HepG2 (cell line): ENCODE data around the gene PPFIA3. TPM values are rescaled to one million over a fixed set of nuclear protein-coding genes. Genes with fewer than 3 reads are reported as not detected.

ENCODE experiments used
- ATF7 ChIP-seq, 2 experiments: fragments of 450-650 bp in 1 of 2; sonication (generic) in 1 of 2; formaldehyde crosslinking in 1 of 2; IDR thresholded peaks; 2 replicates each; pipeline versions ENCODE4 v1.4.0 to v1.6.1; 2016 to 2020; ENCODE audit warnings: antibody characterized with exemption in 1 of 2, mild to moderate bottlenecking in 1 of 2, missing genetic modification reagents in 1 of 2
- CBFB ChIP-seq: sonication (generic); formaldehyde crosslinking; IDR thresholded peaks from 2 replicates; pipeline ENCODE4 v1.4.0; 2020; ENCODE audit warnings: missing genetic modification reagents
- CREB1 ChIP-seq, 2 experiments: fragments of 450-650 bp in 1 of 2; IDR thresholded peaks; 2 replicates each; pipeline ENCODE4 v1.6.1; 2016 to 2017; ENCODE audit warnings: control low read depth in 1 of 2, mild to moderate bottlenecking in 1 of 2, missing compliant biosample characterization in 1 of 2, missing genetic modification characterization in 1 of 2
- DMAP1 ChIP-seq: IDR thresholded peaks from 2 replicates; pipeline ENCODE4 v1.6.1; 2016
- FOXK2 ChIP-seq: fragments of 450-650 bp; IDR thresholded peaks from 2 replicates; pipeline ENCODE4 v1.6.1; 2016
- HES4 ChIP-seq: sonication (generic); formaldehyde crosslinking; IDR thresholded peaks from 2 replicates; pipeline ENCODE4 v1.9.0; 2021; ENCODE audit warnings: mild to moderate bottlenecking, missing genetic modification reagents, borderline replicate concordance
- HNF4G ChIP-seq, 2 experiments: sonication (generic) in 1 of 2; formaldehyde crosslinking in 1 of 2; IDR thresholded peaks; 2 replicates each; pipeline versions ENCODE4 v1.4.0 to v1.6.1; 2011 to 2020; ENCODE audit warnings: borderline replicate concordance in 2 of 2, low read depth in 2 of 2, mild to moderate bottlenecking in 2 of 2, low read length in 1 of 2, missing genetic modification reagents in 1 of 2, moderate library complexity in 1 of 2
- KDM5A ChIP-seq: fragments of 200-600 bp; sonication (generic); IDR thresholded peaks from 2 replicates; pipeline ENCODE4 v1.7.0; 2018; ENCODE audit warnings: antibody characterized with exemption, mild to moderate bottlenecking, low read length, borderline replicate concordance
- SP2 ChIP-seq: sonication (generic); formaldehyde crosslinking; IDR thresholded peaks from 2 replicates; pipeline ENCODE4 v1.5.1; 2020; ENCODE audit warnings: mild to moderate bottlenecking, missing genetic modification reagents
- TCF12 ChIP-seq, 2 experiments: fragments of 450-650 bp in 1 of 2; sonication (generic) in 1 of 2; formaldehyde crosslinking in 1 of 2; IDR thresholded peaks; 2 replicates each; pipeline versions ENCODE4 v1.6.1 to v1.8.0; 2017 to 2022; ENCODE audit warnings: antibody characterized with exemption in 1 of 2, mild to moderate bottlenecking in 1 of 2, missing genetic modification reagents in 1 of 2, moderate library complexity in 1 of 2
- ZBTB39 ChIP-seq: sonication (generic); formaldehyde crosslinking; IDR thresholded peaks from 2 replicates; pipeline ENCODE4 v1.5.0; 2020; ENCODE audit warnings: missing genetic modification reagents
- ZNF567 ChIP-seq: sonication (generic); formaldehyde crosslinking; IDR thresholded peaks from 2 replicates; pipeline ENCODE4 v1.8.1; 2023; ENCODE audit warnings: mild to moderate bottlenecking, missing genetic modification reagents, borderline replicate concordance
- ZNF839 ChIP-seq: sonication (generic); formaldehyde crosslinking; IDR thresholded peaks from 2 replicates; pipeline ENCODE4 v1.4.0; 2020; ENCODE audit warnings: missing genetic modification reagents, mild to moderate bottlenecking, borderline replicate concordance
- ZSCAN12 ChIP-seq: sonication (generic); formaldehyde crosslinking; IDR thresholded peaks from 2 replicates; pipeline ENCODE4 v1.9.0; 2021; ENCODE audit warnings: mild to moderate bottlenecking, missing genetic modification reagents
- polyA plus RNA-seq, 8 experiments: library from polyadenylated mRNA; depleted of rRNA in 3 of 8; stranded (reverse) in 7 of 8; unstranded in 1 of 8; fragments of >200 nt; fragmentation: Illumina TruSeq in 4 of 8; extraction: Trizol in 4 of 8; gene quantifications; 2 replicates each; pipeline versions ENCODE4 v1.2.1 to v1.2.3, GENCODE V29; 2011 to 2016; ENCODE audit warnings: low read depth in 4 of 8, missing spikeins in 1 of 8, mixed read lengths in 1 of 8; ENCODE audit not compliant: insufficient read depth in 1 of 8
- total RNA-seq, 5 experiments: library from RNA; depleted of rRNA; stranded (reverse); fragments of >200 nt; fragmentation: Illumina TruSeq; extraction: Trizol; gene quantifications; 2 replicates each; pipeline ENCODE4 v1.2.3, GENCODE V29; 2016; ENCODE audit warnings: low read depth in 1 of 5
- TF ChIP-seq, protein P1 (sequence below): sonication (generic); formaldehyde crosslinking; IDR thresholded peaks from 2 replicates; pipeline ENCODE4 v1.4.0; 2020; ENCODE audit warnings: missing genetic modification reagents
- TF ChIP-seq, protein P2 (sequence below): sonication (generic); formaldehyde crosslinking; IDR thresholded peaks from 2 replicates; pipeline ENCODE4 v1.5.0; 2020; ENCODE audit warnings: mild to moderate bottlenecking, missing genetic modification reagents
- TF ChIP-seq, protein P3 (sequence below): sonication (generic); formaldehyde crosslinking; IDR thresholded peaks from 2 replicates; pipeline ENCODE4 v1.5.0; 2020; ENCODE audit warnings: mild to moderate bottlenecking, missing genetic modification reagents

PPFIA3 gene
- total and polyA plus RNA-seq, 2 of the 13 experiments (the other 11 are each of a cell fraction or from before 2014, with no cell fraction given): 6.7 to 8.6 TPM

GRCh38 chr19:49149652-49150105 lies 30.3 kb downstream of the PPFIA3 start (continued):
- TF ChIP-seq, protein P1, sequence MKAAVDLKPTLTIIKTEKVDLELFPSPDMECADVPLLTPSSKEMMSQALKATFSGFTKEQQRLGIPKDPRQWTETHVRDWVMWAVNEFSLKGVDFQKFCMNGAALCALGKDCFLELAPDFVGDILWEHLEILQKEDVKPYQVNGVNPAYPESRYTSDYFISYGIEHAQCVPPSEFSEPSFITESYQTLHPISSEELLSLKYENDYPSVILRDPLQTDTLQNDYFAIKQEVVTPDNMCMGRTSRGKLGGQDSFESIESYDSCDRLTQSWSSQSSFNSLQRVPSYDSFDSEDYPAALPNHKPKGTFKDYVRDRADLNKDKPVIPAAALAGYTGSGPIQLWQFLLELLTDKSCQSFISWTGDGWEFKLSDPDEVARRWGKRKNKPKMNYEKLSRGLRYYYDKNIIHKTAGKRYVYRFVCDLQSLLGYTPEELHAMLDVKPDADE (CRISPR knock-in tag): 0 out of 2 replicates have a peak, but pooled peaks have one; percentile 22
- TF ChIP-seq HES4 (CRISPR knock-in tag) (0 out of 2 replicates have a peak, but pooled peaks have one; percentile 29), DMAP1 (peak; percentile 36; the same call in 1 of the 2 replicates), ZSCAN12 (no peak), HNF4G (IDR thresholded peaks at IDR 0.05; ENCODE audit: borderline replicate concordance, low read depth, low read length) (no peak), HNF4G (CRISPR knock-in tag; IDR thresholded peaks at IDR 0.05; ENCODE audit: borderline replicate concordance, low read depth) (0 out of 2 replicates have a peak, but pooled peaks have one; percentile 14), TCF12 (IDR thresholded peaks at IDR 0.05) (no peak), TCF12 (CRISPR knock-in tag; IDR thresholded peaks at IDR 0.05) (no peak), KDM5A (peak; percentile 56; the same call in 1 of the 2 replicates), SP2 (no peak), FOXK2 (peak; percentile 95), ZNF839 (CRISPR knock-in tag) (0 out of 2 replicates have a peak, but pooled peaks have one; percentile 63), CBFB (CRISPR knock-in tag) (no peak), ATF7 (IDR thresholded peaks at IDR 0.05) (peak; percentile 44), ATF7 (CRISPR knock-in tag; IDR thresholded peaks at IDR 0.05) (no peak), CREB1 (IDR thresholded peaks at IDR 0.05) (no peak), CREB1 (CRISPR knock-in tag; IDR thresholded peaks at IDR 0.05) (no peak), ZNF567 (0 out of 2 replicates have a peak, but pooled peaks have one; percentile 43), ZBTB39 (CRISPR knock-in tag) (no peak)
- TF ChIP-seq, protein P2, sequence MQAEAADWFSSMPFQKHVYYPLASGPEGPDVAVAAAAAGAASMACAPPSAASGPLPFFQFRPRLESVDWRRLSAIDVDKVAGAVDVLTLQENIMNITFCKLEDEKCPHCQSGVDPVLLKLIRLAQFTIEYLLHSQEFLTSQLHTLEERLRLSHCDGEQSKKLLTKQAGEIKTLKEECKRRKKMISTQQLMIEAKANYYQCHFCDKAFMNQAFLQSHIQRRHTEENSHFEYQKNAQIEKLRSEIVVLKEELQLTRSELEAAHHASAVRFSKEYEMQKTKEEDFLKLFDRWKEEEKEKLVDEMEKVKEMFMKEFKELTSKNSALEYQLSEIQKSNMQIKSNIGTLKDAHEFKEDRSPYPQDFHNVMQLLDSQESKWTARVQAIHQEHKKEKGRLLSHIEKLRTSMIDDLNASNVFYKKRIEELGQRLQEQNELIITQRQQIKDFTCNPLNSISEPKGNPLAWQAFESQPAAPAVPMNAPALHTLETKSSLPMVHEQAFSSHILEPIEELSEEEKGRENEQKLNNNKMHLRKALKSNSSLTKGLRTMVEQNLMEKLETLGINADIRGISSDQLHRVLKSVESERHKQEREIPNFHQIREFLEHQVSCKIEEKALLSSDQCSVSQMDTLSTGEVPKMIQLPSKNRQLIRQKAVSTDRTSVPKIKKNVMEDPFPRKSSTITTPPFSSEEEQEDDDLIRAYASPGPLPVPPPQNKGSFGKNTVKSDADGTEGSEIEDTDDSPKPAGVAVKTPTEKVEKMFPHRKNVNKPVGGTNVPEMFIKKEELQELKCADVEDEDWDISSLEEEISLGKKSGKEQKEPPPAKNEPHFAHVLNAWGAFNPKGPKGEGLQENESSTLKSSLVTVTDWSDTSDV (CRISPR knock-in tag): no peak
- TF ChIP-seq, protein P3, sequence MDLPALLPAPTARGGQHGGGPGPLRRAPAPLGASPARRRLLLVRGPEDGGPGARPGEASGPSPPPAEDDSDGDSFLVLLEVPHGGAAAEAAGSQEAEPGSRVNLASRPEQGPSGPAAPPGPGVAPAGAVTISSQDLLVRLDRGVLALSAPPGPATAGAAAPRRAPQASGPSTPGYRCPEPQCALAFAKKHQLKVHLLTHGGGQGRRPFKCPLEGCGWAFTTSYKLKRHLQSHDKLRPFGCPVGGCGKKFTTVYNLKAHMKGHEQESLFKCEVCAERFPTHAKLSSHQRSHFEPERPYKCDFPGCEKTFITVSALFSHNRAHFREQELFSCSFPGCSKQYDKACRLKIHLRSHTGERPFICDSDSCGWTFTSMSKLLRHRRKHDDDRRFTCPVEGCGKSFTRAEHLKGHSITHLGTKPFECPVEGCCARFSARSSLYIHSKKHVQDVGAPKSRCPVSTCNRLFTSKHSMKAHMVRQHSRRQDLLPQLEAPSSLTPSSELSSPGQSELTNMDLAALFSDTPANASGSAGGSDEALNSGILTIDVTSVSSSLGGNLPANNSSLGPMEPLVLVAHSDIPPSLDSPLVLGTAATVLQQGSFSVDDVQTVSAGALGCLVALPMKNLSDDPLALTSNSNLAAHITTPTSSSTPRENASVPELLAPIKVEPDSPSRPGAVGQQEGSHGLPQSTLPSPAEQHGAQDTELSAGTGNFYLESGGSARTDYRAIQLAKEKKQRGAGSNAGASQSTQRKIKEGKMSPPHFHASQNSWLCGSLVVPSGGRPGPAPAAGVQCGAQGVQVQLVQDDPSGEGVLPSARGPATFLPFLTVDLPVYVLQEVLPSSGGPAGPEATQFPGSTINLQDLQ (CRISPR knock-in tag): peak; percentile 2; the same call in 1 of the 2 replicates
